Endodermal cell (in vitro differentiated cells): ENCODE data around the gene NRDC. TPM values are rescaled to one million over a fixed set of nuclear protein-coding genes. Genes with fewer than 3 reads are reported as not detected.

Experiments
- DNase-seq: peaks from one replicate; pipeline ENCODE4 v3.0.0-alpha.2; 2017
- H3K27ac ChIP-seq: 2 replicates; pipeline ENCODE4 v1.5.1; 2013; ENCODE audit warnings: mild to moderate bottlenecking, low read depth, low read length, moderate library complexity
- H3K27me3 ChIP-seq: 2 replicates; pipeline ENCODE4 v1.6.1; 2013; ENCODE audit warnings: mild to moderate bottlenecking, low read length, moderate library complexity; ENCODE audit not compliant: insufficient read depth, control insufficient read depth, poor library complexity, severe bottlenecking
- H3K36me3 ChIP-seq: 2 replicates; pipeline ENCODE4 v1.7.0; 2013; ENCODE audit warnings: mild to moderate bottlenecking, low read length, moderate library complexity; ENCODE audit not compliant: control insufficient read depth, insufficient read depth
- H3K4me1 ChIP-seq: one replicate; pipeline ENCODE4 v1.7.0; 2013; ENCODE audit warnings: low read length; ENCODE audit not compliant: control insufficient read depth, insufficient read depth
- H3K4me3 ChIP-seq: 2 replicates; pipeline ENCODE4 v1.5.1; 2013; ENCODE audit warnings: mild to moderate bottlenecking, low read length, moderate library complexity
- H3K9ac ChIP-seq: 2 replicates; pipeline ENCODE4 v1.6.1; 2013; ENCODE audit warnings: mild to moderate bottlenecking, low read length, moderate library complexity; ENCODE audit not compliant: poor library complexity, severe bottlenecking; ENCODE audit errors: extremely low read depth
- H3K9me3 ChIP-seq: 2 replicates; pipeline ENCODE4 v1.6.1; 2013; ENCODE audit warnings: mild to moderate bottlenecking, low read length, moderate library complexity; ENCODE audit not compliant: control insufficient read depth
- H3K27ac Mint-ChIP-seq: 2 replicates; pipeline ENCODE4 v1.8.0; 2020; ENCODE audit warnings: mixed read lengths
- H3K27me3 Mint-ChIP-seq: 2 replicates; pipeline ENCODE4 v1.8.0; 2021; ENCODE audit warnings: mild to moderate bottlenecking, mixed read lengths; ENCODE audit not compliant: insufficient read depth
- H3K36me3 Mint-ChIP-seq: 2 replicates; pipeline ENCODE4 v1.8.0; 2020; ENCODE audit warnings: low read depth, mixed read lengths
- H3K4me1 Mint-ChIP-seq: 2 replicates; pipeline ENCODE4 v1.8.0; 2020; ENCODE audit warnings: mixed read lengths
- H3K4me3 Mint-ChIP-seq: 2 replicates; pipeline ENCODE4 v1.8.0; 2020; ENCODE audit warnings: mild to moderate bottlenecking, moderate library complexity, mixed read lengths
- H3K9me3 Mint-ChIP-seq: 2 replicates; pipeline ENCODE4 v1.8.0; 2020; ENCODE audit warnings: mild to moderate bottlenecking, mixed read lengths
- CTCF ChIP-seq: fragments of 200-600 bp; sonication (generic); conservative IDR thresholded peaks from 2 replicates; pipeline ENCODE4 v1.5.0; 2021; ENCODE audit warnings: antibody characterized with exemption, mild to moderate bottlenecking
- WGBS, 2 experiments: methylation state at CpG; one replicate each; pipeline versions ENCODE4 v1.1.5 to v1.1.7; 2013; ENCODE audit warnings: missing lambda C conversion rate in 2 of 2, mixed read lengths in 1 of 2; ENCODE audit not compliant: insufficient coverage in 1 of 2, insufficient read length in 1 of 2; 5-methylcytosine and 5-hydroxymethylcytosine counted together
- total RNA-seq, 2 donors: library from RNA; stranded (reverse); fragmentation: NEBNext Ultra II Directional in 1 of 2; extraction: Animal tissue kit (Norgen Biotek cat#: 25700) in 1 of 2; gene quantifications; 2 replicates in 1 of 2; 3 replicates in 1 of 2; pipeline ENCODE4 v1.2.1, GENCODE V29; 2021

The NRDC gene
- total RNA-seq, 2 donors from 2014 or later = 160 to 202 TPM

GRCh38 chr1:51920130-51920529, 41.6 kb upstream of the NRDC start:
- Histone ChIP-seq H3K4me1 (peaks cover 4% of the 10 kb centered on the region), H3K27ac (peak overlapping the region; percentile 90), H3K4me3 (peak overlapping the region; percentile 37), H3K36me3 (peaks cover 50% of the 10 kb centered on the region), H3K9ac (no peak overlapping the region), H3K27me3 (no peaks in the 10 kb centered on the region), H3K9me3 (no peaks in the 10 kb centered on the region)
- no peak for DNase-seq
- TF ChIP-seq CTCF = no peak
- Mint-ChIP-seq H3K4me1 (peaks cover 29% of the 10 kb centered on the region), H3K36me3 (peaks cover 40% of the 10 kb centered on the region), H3K4me3 (no peak overlapping the region), H3K27me3 (no peaks in the 10 kb centered on the region), H3K9me3 (no peaks in the 10 kb centered on the region), H3K27ac (no peak overlapping the region)
- 86 to 87% methylated on average over 4 to 5 of the region's 5 CpGs for WGBS, 2 experiments

- Mint-ChIP-seq H3K4me1 (peaks cover 29% of the 10 kb centered on the region), H3K36me3 (peaks cover 45% of the 10 kb centered on the region), H3K27me3 (no peaks in the 10 kb centered on the region), H3K27ac (no peak overlapping the region), H3K9me3 (no peaks in the 10 kb centered on the region), H3K4me3 (no peak overlapping the region)
- no peaks in the 10 kb centered on the region for H3K9me3 ChIP-seq
- WGBS, 2 experiments = 81 to 93% methylated on average over 6 to 10 of the region's 10 CpGs
- no peak overlapping the region for H3K9ac ChIP-seq
- peaks cover 51% of the 10 kb centered on the region for H3K36me3 ChIP-seq
- H3K4me1 ChIP-seq = peaks cover 4% of the 10 kb centered on the region
- H3K4me3 ChIP-seq = no peak overlapping the region
- H3K27me3 ChIP-seq = no peaks in the 10 kb centered on the region
- DNase-seq = no peak
- H3K27ac ChIP-seq = peak overlapping the region; percentile 90
- no peak for TF ChIP-seq CTCF
Observed at GRCh38 chr1:51919684-51920083, 41.2 kb upstream of the NRDC start.

- no peak for DNase-seq
- no peak for TF ChIP-seq CTCF
- Histone ChIP-seq H3K4me1 (peaks cover 4% of the 10 kb centered on the region), H3K27me3 (no peaks in the 10 kb centered on the region), H3K9me3 (no peaks in the 10 kb centered on the region), H3K36me3 (peaks cover 54% of the 10 kb centered on the region), H3K27ac (no peak overlapping the region), H3K9ac (no peak overlapping the region), H3K4me3 (no peak overlapping the region)
- Mint-ChIP-seq H3K9me3 (no peaks in the 10 kb centered on the region), H3K36me3 (peaks cover 58% of the 10 kb centered on the region), H3K4me3 (no peak overlapping the region), H3K4me1 (peaks cover 22% of the 10 kb centered on the region), H3K27ac (no peak overlapping the region), H3K27me3 (no peaks in the 10 kb centered on the region)
- 91 to 97% methylated on average over 3 to 5 of the region's 5 CpGs for WGBS, 2 experiments
Observed at GRCh38 chr1:51916587-51917405, 38.3 kb upstream of the NRDC start.
